ENCODE data around the gene HIVEP2.

Gene HIVEP2

DNA sequence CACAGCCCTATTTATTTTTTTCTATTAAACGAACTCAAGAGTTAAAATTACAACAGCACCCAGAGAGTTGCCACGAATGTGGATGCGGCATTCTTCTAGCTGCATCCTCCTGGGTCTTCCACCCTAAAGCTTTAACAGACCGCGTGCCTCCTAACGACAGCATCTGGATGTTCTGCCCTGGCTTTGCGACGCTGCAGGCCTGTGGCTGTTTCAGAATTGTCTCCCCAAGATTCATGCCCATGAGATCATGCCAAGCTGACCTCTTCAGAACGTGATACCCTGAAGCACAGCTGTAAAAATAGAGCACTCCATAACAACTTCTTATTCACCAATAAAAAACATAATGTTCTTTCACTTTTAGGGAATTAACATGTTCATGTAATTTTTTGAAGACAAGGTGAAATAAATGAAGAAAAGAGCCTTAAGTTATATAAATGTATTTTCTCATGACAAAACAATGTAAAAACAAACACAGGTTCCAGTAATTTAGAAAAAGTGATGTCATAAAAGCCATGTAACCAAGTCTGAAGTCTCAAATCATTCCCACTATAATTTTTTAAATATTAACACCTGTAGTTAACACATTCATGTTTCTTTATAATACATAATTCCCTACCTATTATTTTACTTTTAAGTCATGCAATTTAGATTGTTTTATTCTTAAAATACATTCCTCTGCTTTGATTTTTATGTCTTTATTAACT lies 26.5 kb downstream of the HIVEP2 start:
- Mint-ChIP-seq H3K27me3 (no peaks in the 10 kb centered on the region), H3K36me3 (peaks cover 3 to 11% of the 10 kb centered on the region in 2 donors), H3K4me3 (no peak overlapping the region), H3K9me3 (no peaks in the 10 kb centered on the region), H3K4me1 (peaks cover 15 to 22% of the 10 kb centered on the region in 2 donors), H3K27ac (no peak overlapping the region)
- no peak for ATAC-seq (replicated peaks)
- DNase-seq: no peak

DNA sequence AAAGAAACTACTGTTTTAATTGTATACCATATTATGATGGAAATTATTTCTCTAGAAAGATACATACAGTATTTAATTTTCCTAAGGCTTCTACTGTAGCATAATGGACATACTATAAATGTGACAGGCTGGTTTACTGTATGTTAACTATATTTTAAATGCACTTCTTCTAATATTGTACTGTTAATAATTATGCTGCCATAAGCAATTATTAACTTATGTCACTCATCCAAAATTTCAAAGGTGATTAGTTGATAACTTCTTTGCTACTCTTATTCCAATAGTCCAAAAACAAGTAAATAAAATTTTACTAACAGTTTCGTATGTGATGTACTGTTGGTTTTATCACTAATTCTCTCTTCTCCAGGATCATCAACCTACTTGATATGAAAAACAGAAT lies 28.1 kb downstream of the HIVEP2 start:
- ATAC-seq (replicated peaks) (no peak), DNase-seq (no peak)
- peaks cover 8 to 15% of the 10 kb centered on the region in 2 donors for H3K36me3 Mint-ChIP-seq
- H3K27me3 Mint-ChIP-seq: no peaks in the 10 kb centered on the region
- peaks cover 0 to 3% of the 10 kb centered on the region in 2 donors for H3K9me3 Mint-ChIP-seq
- H3K4me1 Mint-ChIP-seq: peaks cover 26 to 37% of the 10 kb centered on the region in 2 donors
- H3K4me3 Mint-ChIP-seq: no peak overlapping the region
- H3K27ac Mint-ChIP-seq: no peak overlapping the region

- Mint-ChIP-seq H3K27me3 (no peaks in the 10 kb centered on the region), H3K27ac (peak overlapping the region; percentile 85), H3K4me1 (peaks cover 25 to 47% of the 10 kb centered on the region in 2 donors), H3K9me3 (peaks cover 0 to 3% of the 10 kb centered on the region in 2 donors), H3K4me3 (no peak overlapping the region), H3K36me3 (peaks cover 8 to 15% of the 10 kb centered on the region in 2 donors)
- DNase-seq (no peak), ATAC-seq (replicated peaks) (no peak)
Observed at GRCh38 chr6:142914937-142915697, 29.9 kb downstream of the HIVEP2 start.

DNA sequence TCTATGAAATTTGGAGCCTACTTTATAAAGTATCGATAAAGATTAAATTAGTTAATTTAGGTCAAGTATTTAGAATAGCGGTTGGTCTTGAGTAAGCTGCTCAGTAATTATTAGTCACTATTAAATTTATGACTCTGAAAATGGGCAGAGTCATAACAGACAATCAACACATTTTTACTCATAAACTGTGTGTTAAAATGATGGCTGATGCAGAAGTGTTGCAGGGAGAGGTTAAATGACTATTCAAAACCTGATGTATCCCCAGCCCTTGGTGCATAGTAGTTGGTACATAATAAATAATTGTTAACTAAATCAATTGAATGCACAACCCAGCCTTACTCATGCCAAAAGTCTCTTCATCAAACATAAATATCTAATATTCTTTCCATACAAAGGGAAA lies 30.6 kb downstream of the HIVEP2 start:
- Mint-ChIP-seq H3K36me3 (peaks cover 8 to 15% of the 10 kb centered on the region in 2 donors), H3K27ac (peak overlapping the region; percentile 85), H3K4me1 (peaks cover 25 to 54% of the 10 kb centered on the region in 2 donors), H3K9me3 (peaks cover 0 to 3% of the 10 kb centered on the region in 2 donors), H3K27me3 (no peaks in the 10 kb centered on the region), H3K4me3 (no peak overlapping the region)
- DNase-seq (no peak), ATAC-seq (replicated peaks) (no peak)

DNA sequence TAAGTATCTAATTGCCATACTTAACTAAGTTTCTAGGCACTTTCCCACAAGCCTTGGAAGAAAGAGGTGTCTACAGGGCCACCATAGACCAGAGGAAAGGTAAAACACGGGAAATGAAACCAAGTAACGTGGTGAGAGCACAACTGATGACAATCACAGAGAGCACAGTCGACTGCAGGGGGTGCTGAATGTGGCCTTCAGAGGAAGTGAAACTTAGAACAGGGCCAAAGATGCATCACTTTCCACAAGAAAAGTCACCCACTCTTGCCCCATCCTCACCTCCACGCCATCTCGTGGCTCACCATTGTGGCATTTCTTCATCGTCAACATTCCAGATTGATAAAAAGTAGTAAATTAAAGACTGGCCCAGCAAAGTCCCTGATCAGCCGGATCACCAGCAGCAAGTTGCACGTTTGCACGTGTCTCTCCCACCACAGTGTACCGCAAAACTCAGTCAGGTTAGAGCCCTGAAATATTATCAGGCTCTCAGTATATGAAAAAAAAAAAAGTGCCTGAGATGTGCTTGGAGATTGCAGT lies 31.4 kb downstream of the HIVEP2 start:
- peak overlapping the region; percentile 95 for H3K27ac Mint-ChIP-seq
- H3K36me3 Mint-ChIP-seq: peaks cover 8 to 15% of the 10 kb centered on the region in 2 donors
- no peaks in the 10 kb centered on the region for H3K27me3 Mint-ChIP-seq
- peak overlapping the region; percentile 37 to 75 for H3K4me3 Mint-ChIP-seq
- DNase-seq (peak; percentile 84), ATAC-seq (replicated peaks) (peak; percentile 96 to 97)
- H3K4me1 Mint-ChIP-seq: peaks cover 25 to 54% of the 10 kb centered on the region in 2 donors
- peaks cover 0 to 3% of the 10 kb centered on the region in 2 donors for H3K9me3 Mint-ChIP-seq

DNA sequence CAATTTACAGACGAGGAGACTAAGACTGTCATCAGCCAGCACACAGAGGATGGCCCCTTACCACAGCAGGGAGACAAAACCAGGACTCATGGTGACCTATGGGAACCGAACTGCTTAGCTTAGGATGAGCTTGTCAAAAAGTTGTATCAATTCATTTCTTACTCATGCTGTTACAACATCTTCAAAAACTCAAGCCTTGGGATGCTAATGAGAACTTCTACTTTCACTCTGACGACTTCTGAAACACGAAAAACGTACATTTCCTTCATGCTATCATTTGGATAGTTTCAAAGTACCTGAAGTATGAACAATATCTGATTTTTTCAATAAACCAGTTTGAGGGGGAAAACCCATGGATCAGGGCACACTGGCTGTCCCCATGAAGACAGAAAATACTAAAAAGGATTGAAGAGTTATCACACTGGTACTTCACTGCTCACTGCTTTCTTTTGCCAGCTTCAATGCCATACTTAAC lies 31.9 kb downstream of the HIVEP2 start:
- peaks cover 8 to 19% of the 10 kb centered on the region in 2 donors for H3K36me3 Mint-ChIP-seq
- peaks cover 28 to 59% of the 10 kb centered on the region in 2 donors for H3K4me1 Mint-ChIP-seq
- no peaks in the 10 kb centered on the region for H3K27me3 Mint-ChIP-seq
- peak overlapping the region; percentile 95 for H3K27ac Mint-ChIP-seq
- no peak for DNase-seq
- H3K9me3 Mint-ChIP-seq: peaks cover 2 to 4% of the 10 kb centered on the region in 2 donors
- peak overlapping the region; percentile 37 to 75 for H3K4me3 Mint-ChIP-seq
- ATAC-seq (replicated peaks): peak; percentile 71 to 80

DNA sequence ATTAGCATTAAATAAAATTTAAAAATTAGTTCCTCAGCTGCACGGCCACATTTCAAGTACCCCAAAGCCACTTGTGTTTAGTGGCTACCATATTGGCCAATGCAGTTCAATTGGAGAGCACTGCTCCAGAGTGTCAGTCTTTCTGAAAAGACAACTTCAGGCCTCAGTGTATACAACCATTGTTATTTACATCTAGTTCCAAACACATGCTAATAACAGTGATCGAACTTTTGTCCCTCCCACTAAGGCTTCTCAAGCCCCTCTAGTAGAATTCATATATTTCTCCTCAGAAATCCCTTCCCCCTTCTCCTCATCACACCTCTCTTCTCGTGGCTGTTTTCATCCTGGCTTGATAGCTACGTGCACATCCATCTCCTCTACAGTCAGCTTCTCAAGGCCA lies 32.9 kb downstream of the HIVEP2 start:
- no peaks in the 10 kb centered on the region for H3K27me3 Mint-ChIP-seq
- DNase-seq (no peak), ATAC-seq (replicated peaks) (no peak)
- no peak overlapping the region for H3K4me3 Mint-ChIP-seq
- peaks cover 35 to 68% of the 10 kb centered on the region in 2 donors for H3K4me1 Mint-ChIP-seq
- H3K36me3 Mint-ChIP-seq: peaks cover 11 to 24% of the 10 kb centered on the region in 2 donors
- H3K27ac Mint-ChIP-seq: peak overlapping the region; percentile 82
- H3K9me3 Mint-ChIP-seq: peaks cover 5 to 6% of the 10 kb centered on the region in 2 donors

DNA sequence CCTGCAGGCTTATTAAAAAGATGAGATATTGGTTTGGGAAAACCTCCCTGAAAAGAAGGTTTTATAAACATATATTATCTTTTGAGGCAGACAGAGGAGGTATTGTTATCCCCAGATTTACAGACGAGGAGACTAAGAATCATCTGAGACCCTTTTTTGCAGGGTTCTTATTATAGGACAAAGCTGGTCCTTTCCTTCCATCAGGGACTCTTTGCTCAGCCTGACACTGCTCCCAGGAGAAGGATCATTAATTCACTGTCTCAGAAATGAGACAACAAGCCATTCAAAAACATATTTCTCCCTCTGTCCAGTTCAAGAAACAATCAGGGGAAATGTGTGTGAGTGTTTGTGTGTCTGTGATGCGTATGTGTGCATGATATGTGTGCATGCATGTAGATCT lies 33.5 kb downstream of the HIVEP2 start:
- Mint-ChIP-seq H3K36me3 (peaks cover 11 to 28% of the 10 kb centered on the region in 2 donors), H3K4me3 (no peak overlapping the region), H3K9me3 (peaks cover 5 to 6% of the 10 kb centered on the region in 2 donors), H3K27ac (no peak overlapping the region), H3K4me1 (peaks cover 39 to 74% of the 10 kb centered on the region in 2 donors), H3K27me3 (no peaks in the 10 kb centered on the region)
- ATAC-seq (replicated peaks) (no peak), DNase-seq (no peak)

DNA sequence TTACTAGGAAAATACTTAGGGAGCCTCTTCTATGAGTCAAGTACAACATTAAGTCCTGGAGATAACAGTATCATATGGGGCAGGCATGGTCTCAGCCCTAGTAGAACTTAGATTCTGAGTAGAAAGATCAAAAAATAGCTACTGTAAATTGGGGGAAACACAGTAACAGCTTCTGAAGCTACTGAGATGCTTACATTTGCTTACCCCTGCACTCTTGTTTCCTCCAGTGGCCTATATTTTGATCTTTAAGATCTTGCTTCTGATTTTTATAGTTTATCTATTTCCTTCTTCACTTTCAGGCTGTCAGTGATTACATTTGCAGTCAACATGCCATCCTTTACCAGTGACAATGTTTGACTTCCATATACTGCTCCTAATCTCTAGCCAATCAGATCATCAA lies 35.3 kb downstream of the HIVEP2 start:
- Mint-ChIP-seq H3K4me1 (peaks cover 30 to 60% of the 10 kb centered on the region in 2 donors), H3K36me3 (peaks cover 8 to 18% of the 10 kb centered on the region in 2 donors), H3K27me3 (no peaks in the 10 kb centered on the region), H3K9me3 (peaks cover 5 to 6% of the 10 kb centered on the region in 2 donors), H3K27ac (peak overlapping the region; percentile 31), H3K4me3 (no peak overlapping the region)
- DNase-seq: no peak
- no peak for ATAC-seq (replicated peaks)

DNA sequence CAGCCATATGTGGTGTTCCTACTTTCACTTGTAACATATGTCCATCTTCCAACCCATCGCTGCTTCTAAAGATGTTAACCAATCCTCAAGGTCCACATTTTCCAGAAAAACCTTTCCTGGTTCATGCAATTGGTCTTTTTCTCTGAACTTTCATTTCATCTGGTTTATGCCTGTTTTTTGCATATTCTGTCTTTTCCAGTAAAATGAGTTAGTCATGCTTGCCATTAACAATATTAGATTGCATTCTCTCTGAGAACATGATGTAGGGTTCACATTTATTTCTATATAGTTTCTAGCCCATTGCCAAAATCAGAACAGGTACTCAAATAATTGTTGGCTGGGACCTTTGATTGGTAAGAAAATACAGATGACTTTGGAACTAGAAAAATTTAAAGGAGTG lies 36.7 kb downstream of the HIVEP2 start:
- no peak overlapping the region for H3K4me3 Mint-ChIP-seq

DNA sequence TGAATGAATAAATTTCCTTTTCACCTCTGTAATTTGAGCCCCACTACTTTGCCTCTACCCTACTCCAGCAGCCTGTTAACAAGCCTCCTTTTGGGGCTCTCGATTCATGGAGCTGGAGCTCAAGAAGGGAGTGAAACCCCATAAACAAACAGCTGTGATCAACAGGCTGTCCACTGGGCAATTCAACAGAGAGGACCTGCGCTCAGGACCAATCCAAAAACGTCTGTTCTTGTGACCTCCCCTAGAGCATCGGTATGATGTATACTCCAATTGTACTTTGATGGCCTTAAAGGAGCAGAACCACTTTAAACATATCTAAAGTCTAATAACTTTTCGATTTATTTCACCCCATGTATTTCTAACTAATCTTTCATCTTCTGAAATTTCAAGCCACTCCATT lies 37.4 kb downstream of the HIVEP2 start:
- Mint-ChIP-seq H3K4me3 (no peak overlapping the region), H3K27ac (no peak overlapping the region), H3K27me3 (no peaks in the 10 kb centered on the region), H3K4me1 (peaks cover 27 to 56% of the 10 kb centered on the region in 2 donors), H3K36me3 (peaks cover 6 to 17% of the 10 kb centered on the region in 2 donors), H3K9me3 (peaks cover 5 to 6% of the 10 kb centered on the region in 2 donors)
- ATAC-seq (replicated peaks) (no peak), DNase-seq (no peak)

More for the DNA sequence above, 36.7 kb downstream of the HIVEP2 start:
- H3K27ac Mint-ChIP-seq: peak overlapping the region; percentile 27
- no peak for ATAC-seq (replicated peaks)
- DNase-seq: no peak
- peaks cover 8 to 17% of the 10 kb centered on the region in 2 donors for H3K36me3 Mint-ChIP-seq
- H3K9me3 Mint-ChIP-seq: peaks cover 5 to 6% of the 10 kb centered on the region in 2 donors
- peaks cover 29 to 57% of the 10 kb centered on the region in 2 donors for H3K4me1 Mint-ChIP-seq
- H3K27me3 Mint-ChIP-seq: no peaks in the 10 kb centered on the region

DNA sequence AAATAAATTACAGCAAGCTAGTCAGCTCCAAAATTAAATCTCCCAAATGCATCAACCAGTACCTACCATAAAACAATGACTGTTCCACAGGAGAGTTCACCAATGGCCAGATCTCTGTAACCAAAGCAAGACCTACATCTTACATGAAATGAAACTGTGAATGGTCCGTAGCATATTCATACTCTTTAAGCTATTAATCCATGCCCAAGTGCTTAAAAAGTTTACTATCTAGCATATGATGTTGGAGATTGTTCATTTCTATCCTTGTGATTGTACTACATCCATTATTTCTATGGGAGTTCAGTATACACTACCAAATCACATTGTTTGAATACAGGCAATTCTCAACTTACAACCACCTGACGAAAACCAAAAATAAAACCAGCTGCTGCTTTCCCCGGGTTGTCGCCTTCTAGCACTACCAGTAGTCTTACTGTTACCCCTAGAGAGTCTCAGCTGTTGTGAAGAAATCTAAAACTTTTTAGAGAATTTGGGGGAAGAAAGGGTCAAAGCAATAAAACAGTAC lies 38.0 kb downstream of the HIVEP2 start:
- peak in 1 of 2 donors; percentile 19 for ATAC-seq (replicated peaks)
- Mint-ChIP-seq H3K4me3 (peak overlapping the region; percentile 51 to 66), H3K9me3 (peaks cover 4 to 5% of the 10 kb centered on the region in 2 donors), H3K4me1 (peaks cover 24 to 56% of the 10 kb centered on the region in 2 donors), H3K27ac (peak overlapping the region; percentile 82), H3K27me3 (no peaks in the 10 kb centered on the region), H3K36me3 (peaks cover 3 to 13% of the 10 kb centered on the region in 2 donors)
- no peak for DNase-seq

DNA sequence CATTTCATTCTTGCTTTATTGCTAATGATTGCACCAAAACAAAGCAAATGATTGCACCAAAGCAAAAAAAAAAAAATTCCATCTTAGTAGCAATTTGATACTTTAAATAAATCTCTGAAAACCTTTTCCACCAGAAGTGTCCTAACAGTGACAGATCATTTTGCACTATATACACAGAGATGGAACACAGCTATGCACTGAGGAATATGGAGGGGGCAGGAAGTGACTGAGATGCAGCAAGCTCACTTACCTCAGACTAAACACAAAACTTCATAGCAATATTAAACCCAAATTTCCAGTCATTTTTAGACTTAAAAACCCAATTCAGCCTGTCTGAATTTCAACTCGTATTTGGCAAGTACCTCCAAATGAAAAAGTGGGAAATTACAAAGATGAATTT lies 41.2 kb downstream of the HIVEP2 start:
- Mint-ChIP-seq H3K36me3 (peaks cover 3 to 19% of the 10 kb centered on the region in 2 donors), H3K27me3 (no peaks in the 10 kb centered on the region), H3K9me3 (peaks cover 4 to 5% of the 10 kb centered on the region in 2 donors), H3K4me3 (no peak overlapping the region), H3K27ac (no peak overlapping the region), H3K4me1 (peaks cover 25 to 45% of the 10 kb centered on the region in 2 donors)
- DNase-seq (no peak), ATAC-seq (replicated peaks) (no peak)

GRCh38 chr6:142902636-142903053 lies 42.3 kb downstream of the HIVEP2 start:
- peak; percentile 94 to 97 for ATAC-seq (replicated peaks)
- no peaks in the 10 kb centered on the region for H3K27me3 Mint-ChIP-seq
- peaks cover 19 to 35% of the 10 kb centered on the region in 2 donors for H3K4me1 Mint-ChIP-seq
- peak; percentile 44 for DNase-seq
- H3K4me3 Mint-ChIP-seq: peak overlapping the region; percentile 32 to 48
- peak overlapping the region; percentile 70 for H3K27ac Mint-ChIP-seq
- H3K36me3 Mint-ChIP-seq: peaks cover under 1 to 11% of the 10 kb centered on the region in 2 donors
- H3K9me3 Mint-ChIP-seq: no peaks in the 10 kb centered on the region

Measured in stimulated activated naive B cell treated with anti-CD40 and anti-IgM and Interleukin-4, amounts not matched to agents 10 μg/mL and 1 μg/mL and 100 μg/mL, for 72 hours (primary cell).